Astrocyte of the spinal cord (primary cell): ENCODE results near the gene MRPL23.

Source experiments
- DNase-seq: peaks from one replicate; pipeline ENCODE4 v3.0.0; 2011; ENCODE audit warnings: low read depth, low spot score
- H3K4me3 ChIP-seq: 2 replicates; pipeline ENCODE4 v1.5.1; 2011; ENCODE audit warnings: low read depth, mild to moderate bottlenecking, low read length, moderate library complexity
- CTCF ChIP-seq: IDR thresholded peaks from 2 replicates; pipeline ENCODE4 v1.5.1; 2012; ENCODE audit warnings: low read depth, mild to moderate bottlenecking, low read length, inconsistent platforms
- in situ Hi-C: cut with HindIII; loops from 2 replicates; pipeline ENCODE4 v1.10.0; 2017; ENCODE audit warnings: low sequenced_read_pairs

MRPL23 gene

GRCh38 chr11:1909524-1909923 lies 37.6 kb upstream of the MRPL23 start:
- no peak overlapping the region for H3K4me3 ChIP-seq
- in situ Hi-C loops, result no loop called here
- DNase-seq, result no peak
- TF ChIP-seq CTCF, result no peak

GRCh38 chr11:1912289-1912878 lies 34.7 kb upstream of the MRPL23 start:
- in situ Hi-C loops, result no loop called here
- DNase-seq, result no peak
- no peak for TF ChIP-seq CTCF
- H3K4me3 ChIP-seq, result no peak overlapping the region

- in situ Hi-C loops, result no loop called here
- no peak for DNase-seq
- H3K4me3 ChIP-seq, result no peak overlapping the region
- no peak for TF ChIP-seq CTCF
Observed at GRCh38 chr11:1913271-1914060, 33.7 kb upstream of the MRPL23 start.

GRCh38 chr11:1915795-1916131 lies 31.4 kb upstream of the MRPL23 start:
- in situ Hi-C loops, result no loop called here
- no peak for TF ChIP-seq CTCF
- no peak for DNase-seq
- no peak overlapping the region for H3K4me3 ChIP-seq

- in situ Hi-C loops, result no loop called here
- DNase-seq, result no peak
- H3K4me3 ChIP-seq, result no peak overlapping the region
- no peak for TF ChIP-seq CTCF
Observed at GRCh38 chr11:1916132-1916985, 30.8 kb upstream of the MRPL23 start.

GRCh38 chr11:1916986-1917522 lies 30.1 kb upstream of the MRPL23 start:
- no peak overlapping the region for H3K4me3 ChIP-seq
- in situ Hi-C loops, result no loop called here
- no peak for TF ChIP-seq CTCF
- no peak for DNase-seq
